ENCODE measurements around the gene HMGCR.
"Not testable (repeated sequence)": the region's sequence is repeated elsewhere in the genome, so short reads cannot be mapped to it uniquely, and the experiment has no call there.

The HMGCR gene

GRCh38 chr5:75325242-75325641 is 11.8 kb upstream of the HMGCR start:
- intact Hi-C loops (cut with DNase I; ENCODE audit: low total_unique reads): no loop called here
- H3K27me3 ChIP-seq: no peaks in the 10 kb centered on the region
- no peak for TF ChIP-seq CTCF (IDR thresholded peaks at IDR 0.05)
- no peak overlapping the region for H3K27ac ChIP-seq
- H3K36me3 ChIP-seq: no peaks in the 10 kb centered on the region
- DNase-seq: no peak
- H3K4me1 ChIP-seq: no peaks in the 10 kb centered on the region
- H3K4me3 ChIP-seq: no peak overlapping the region
- no peaks in the 10 kb centered on the region for H3K9me3 ChIP-seq

GRCh38 chr5:75330404-75330803 is 6.6 kb upstream of the HMGCR start:
- TF ChIP-seq CTCF (IDR thresholded peaks at IDR 0.05): no peak
- no peaks in the 10 kb centered on the region for H3K4me1 ChIP-seq
- H3K27me3 ChIP-seq: no peaks in the 10 kb centered on the region
- intact Hi-C loops (cut with DNase I; ENCODE audit: low total_unique reads): no loop called here
- DNase-seq: no peak
- H3K9me3 ChIP-seq: no peaks in the 10 kb centered on the region
- H3K27ac ChIP-seq: no peak overlapping the region
- no peaks in the 10 kb centered on the region for H3K36me3 ChIP-seq
- no peak overlapping the region for H3K4me3 ChIP-seq

- Histone ChIP-seq H3K27ac (no peak overlapping the region), H3K36me3 (no peaks in the 10 kb centered on the region), H3K4me3 (no peak overlapping the region), H3K9me3 (no peaks in the 10 kb centered on the region), H3K4me1 (peaks cover 0 to 6% (median 3%) of the 10 kb centered on the region in 4 donors), H3K27me3 (no peaks in the 10 kb centered on the region)
- no peak for TF ChIP-seq CTCF (IDR thresholded peaks at IDR 0.05)
- DNase-seq: no peak
- intact Hi-C loops (cut with DNase I; ENCODE audit: low total_unique reads): no loop called here
These were observed 5.6 kb upstream of the HMGCR start for GRCh38 chr5:75331095-75332090.

GRCh38 chr5:75333759-75334158 is 3.3 kb upstream of the HMGCR start:
- H3K9me3 ChIP-seq; H3K4me3 ChIP-seq; intact Hi-C loops (cut with DNase I; ENCODE audit: low total_unique reads); H3K27me3 ChIP-seq; DNase-seq; H3K27ac ChIP-seq; H3K36me3 ChIP-seq: not testable (repeated sequence)
- H3K4me1 ChIP-seq: peaks cover 0 to 15% (median 6%) of the 10 kb centered on the region in 4 donors

GRCh38 chr5:75334413-75334812 is 2.6 kb upstream of the HMGCR start:
- intact Hi-C loops (cut with DNase I; ENCODE audit: low total_unique reads); H3K27me3 ChIP-seq; H3K9me3 ChIP-seq; H3K4me3 ChIP-seq; H3K36me3 ChIP-seq; DNase-seq; H3K27ac ChIP-seq: not testable (repeated sequence)
- peaks cover 0 to 17% (median 6%) of the 10 kb centered on the region in 4 donors for H3K4me1 ChIP-seq

- intact Hi-C loops (cut with DNase I; ENCODE audit: low total_unique reads): loop anchor here (5.0 kb wide), 2 partner anchors 98 to 283 kb away; partner anchors contain the start of genes ANKRD31 and GCNT4
- H3K4me1 ChIP-seq: peaks cover 0 to 17% (median 6%) of the 10 kb centered on the region in 4 donors
- no peaks in the 10 kb centered on the region for H3K27me3 ChIP-seq
- H3K9me3 ChIP-seq: no peaks in the 10 kb centered on the region
- no peak overlapping the region for H3K4me3 ChIP-seq
- TF ChIP-seq CTCF (IDR thresholded peaks at IDR 0.05): no peak
- no peak for DNase-seq
- no peaks in the 10 kb centered on the region for H3K36me3 ChIP-seq
- H3K27ac ChIP-seq: no peak overlapping the region
These were observed 1.5 kb upstream of the HMGCR start for GRCh38 chr5:75335486-75335885.

Data from tibial artery (tissue), 4 donors.